ENCODE results near the gene HBE1. TPM values are rescaled to one million over a fixed set of nuclear protein-coding genes. Genes with fewer than 3 reads are reported as not detected.

HBE1 gene
- total and polyA plus RNA-seq, 9 of the 15 experiments (the other 6 are each of a cell fraction or from before 2014, with no cell fraction given): 612 to 10,250 (median 2,181) TPM

DNA sequence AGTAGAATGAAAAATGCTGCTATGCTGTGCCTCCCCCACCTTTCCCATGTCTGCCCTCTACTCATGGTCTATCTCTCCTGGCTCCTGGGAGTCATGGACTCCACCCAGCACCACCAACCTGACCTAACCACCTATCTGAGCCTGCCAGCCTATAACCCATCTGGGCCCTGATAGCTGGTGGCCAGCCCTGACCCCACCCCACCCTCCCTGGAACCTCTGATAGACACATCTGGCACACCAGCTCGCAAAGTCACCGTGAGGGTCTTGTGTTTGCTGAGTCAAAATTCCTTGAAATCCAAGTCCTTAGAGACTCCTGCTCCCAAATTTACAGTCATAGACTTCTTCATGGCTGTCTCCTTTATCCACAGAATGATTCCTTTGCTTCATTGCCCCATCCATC, 14.9 kb upstream of the HBE1 start (continued):
- TF ChIP-seq, protein P1, sequence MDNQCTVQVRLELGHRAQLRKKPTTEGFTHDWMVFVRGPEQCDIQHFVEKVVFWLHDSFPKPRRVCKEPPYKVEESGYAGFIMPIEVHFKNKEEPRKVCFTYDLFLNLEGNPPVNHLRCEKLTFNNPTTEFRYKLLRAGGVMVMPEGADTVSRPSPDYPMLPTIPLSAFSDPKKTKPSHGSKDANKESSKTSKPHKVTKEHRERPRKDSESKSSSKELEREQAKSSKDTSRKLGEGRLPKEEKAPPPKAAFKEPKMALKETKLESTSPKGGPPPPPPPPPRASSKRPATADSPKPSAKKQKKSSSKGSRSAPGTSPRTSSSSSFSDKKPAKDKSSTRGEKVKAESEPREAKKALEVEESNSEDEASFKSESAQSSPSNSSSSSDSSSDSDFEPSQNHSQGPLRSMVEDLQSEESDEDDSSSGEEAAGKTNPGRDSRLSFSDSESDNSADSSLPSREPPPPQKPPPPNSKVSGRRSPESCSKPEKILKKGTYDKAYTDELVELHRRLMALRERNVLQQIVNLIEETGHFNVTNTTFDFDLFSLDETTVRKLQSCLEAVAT (IDR thresholded peaks at IDR 0.05): no peak
- TF ChIP-seq NCOA2 (IDR thresholded peaks at IDR 0.05; ENCODE audit: partially characterized antibody in 2 of 2) (no peak), CHD4 (IDR thresholded peaks at IDR 0.05; ENCODE audit: insufficient read depth, insufficient replicate concordance, low read depth, low read length, poor library complexity, severe bottlenecking) (no peak), TAF1 (IDR thresholded peaks at IDR 0.05; ENCODE audit: control insufficient read depth, extremely low read depth, insufficient read depth, low read length, severe bottlenecking) (peak; percentile 37), EHMT2 (IDR thresholded peaks at IDR 0.05) (no peak), GATAD2A (IDR thresholded peaks at IDR 0.05) (no peak), FUS (optimal IDR thresholded peaks at IDR 0.05; ENCODE audit: low read depth, low read length) (no peak), HSF4 (CRISPR knock-in tag; IDR thresholded peaks at IDR 0.05; ENCODE audit: borderline replicate concordance) (peak; percentile 58; the same call in 1 of the 2 replicates), MCM2 (IDR thresholded peaks at IDR 0.05; ENCODE audit: low read depth) (no peak), BRD9 (IDR thresholded peaks at IDR 0.05; ENCODE audit: low read depth, partially characterized antibody) (no peak)
- TF ChIP-seq, protein P2, sequence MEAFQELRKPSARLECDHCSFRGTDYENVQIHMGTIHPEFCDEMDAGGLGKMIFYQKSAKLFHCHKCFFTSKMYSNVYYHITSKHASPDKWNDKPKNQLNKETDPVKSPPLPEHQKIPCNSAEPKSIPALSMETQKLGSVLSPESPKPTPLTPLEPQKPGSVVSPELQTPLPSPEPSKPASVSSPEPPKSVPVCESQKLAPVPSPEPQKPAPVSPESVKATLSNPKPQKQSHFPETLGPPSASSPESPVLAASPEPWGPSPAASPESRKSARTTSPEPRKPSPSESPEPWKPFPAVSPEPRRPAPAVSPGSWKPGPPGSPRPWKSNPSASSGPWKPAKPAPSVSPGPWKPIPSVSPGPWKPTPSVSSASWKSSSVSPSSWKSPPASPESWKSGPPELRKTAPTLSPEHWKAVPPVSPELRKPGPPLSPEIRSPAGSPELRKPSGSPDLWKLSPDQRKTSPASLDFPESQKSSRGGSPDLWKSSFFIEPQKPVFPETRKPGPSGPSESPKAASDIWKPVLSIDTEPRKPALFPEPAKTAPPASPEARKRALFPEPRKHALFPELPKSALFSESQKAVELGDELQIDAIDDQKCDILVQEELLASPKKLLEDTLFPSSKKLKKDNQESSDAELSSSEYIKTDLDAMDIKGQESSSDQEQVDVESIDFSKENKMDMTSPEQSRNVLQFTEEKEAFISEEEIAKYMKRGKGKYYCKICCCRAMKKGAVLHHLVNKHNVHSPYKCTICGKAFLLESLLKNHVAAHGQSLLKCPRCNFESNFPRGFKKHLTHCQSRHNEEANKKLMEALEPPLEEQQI (IDR thresholded peaks at IDR 0.05): no peak
- TF ChIP-seq, protein P3, sequence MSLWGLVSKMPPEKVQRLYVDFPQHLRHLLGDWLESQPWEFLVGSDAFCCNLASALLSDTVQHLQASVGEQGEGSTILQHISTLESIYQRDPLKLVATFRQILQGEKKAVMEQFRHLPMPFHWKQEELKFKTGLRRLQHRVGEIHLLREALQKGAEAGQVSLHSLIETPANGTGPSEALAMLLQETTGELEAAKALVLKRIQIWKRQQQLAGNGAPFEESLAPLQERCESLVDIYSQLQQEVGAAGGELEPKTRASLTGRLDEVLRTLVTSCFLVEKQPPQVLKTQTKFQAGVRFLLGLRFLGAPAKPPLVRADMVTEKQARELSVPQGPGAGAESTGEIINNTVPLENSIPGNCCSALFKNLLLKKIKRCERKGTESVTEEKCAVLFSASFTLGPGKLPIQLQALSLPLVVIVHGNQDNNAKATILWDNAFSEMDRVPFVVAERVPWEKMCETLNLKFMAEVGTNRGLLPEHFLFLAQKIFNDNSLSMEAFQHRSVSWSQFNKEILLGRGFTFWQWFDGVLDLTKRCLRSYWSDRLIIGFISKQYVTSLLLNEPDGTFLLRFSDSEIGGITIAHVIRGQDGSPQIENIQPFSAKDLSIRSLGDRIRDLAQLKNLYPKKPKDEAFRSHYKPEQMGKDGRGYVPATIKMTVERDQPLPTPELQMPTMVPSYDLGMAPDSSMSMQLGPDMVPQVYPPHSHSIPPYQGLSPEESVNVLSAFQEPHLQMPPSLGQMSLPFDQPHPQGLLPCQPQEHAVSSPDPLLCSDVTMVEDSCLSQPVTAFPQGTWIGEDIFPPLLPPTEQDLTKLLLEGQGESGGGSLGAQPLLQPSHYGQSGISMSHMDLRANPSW (CRISPR knock-in tag; IDR thresholded peaks at IDR 0.05): no peak
- TF ChIP-seq, protein P4, sequence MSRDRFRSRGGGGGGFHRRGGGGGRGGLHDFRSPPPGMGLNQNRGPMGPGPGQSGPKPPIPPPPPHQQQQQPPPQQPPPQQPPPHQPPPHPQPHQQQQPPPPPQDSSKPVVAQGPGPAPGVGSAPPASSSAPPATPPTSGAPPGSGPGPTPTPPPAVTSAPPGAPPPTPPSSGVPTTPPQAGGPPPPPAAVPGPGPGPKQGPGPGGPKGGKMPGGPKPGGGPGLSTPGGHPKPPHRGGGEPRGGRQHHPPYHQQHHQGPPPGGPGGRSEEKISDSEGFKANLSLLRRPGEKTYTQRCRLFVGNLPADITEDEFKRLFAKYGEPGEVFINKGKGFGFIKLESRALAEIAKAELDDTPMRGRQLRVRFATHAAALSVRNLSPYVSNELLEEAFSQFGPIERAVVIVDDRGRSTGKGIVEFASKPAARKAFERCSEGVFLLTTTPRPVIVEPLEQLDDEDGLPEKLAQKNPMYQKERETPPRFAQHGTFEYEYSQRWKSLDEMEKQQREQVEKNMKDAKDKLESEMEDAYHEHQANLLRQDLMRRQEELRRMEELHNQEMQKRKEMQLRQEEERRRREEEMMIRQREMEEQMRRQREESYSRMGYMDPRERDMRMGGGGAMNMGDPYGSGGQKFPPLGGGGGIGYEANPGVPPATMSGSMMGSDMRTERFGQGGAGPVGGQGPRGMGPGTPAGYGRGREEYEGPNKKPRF (IDR thresholded peaks at IDR 0.05; ENCODE audit: low read depth, low read length): no peak
- TF ChIP-seq, protein P5, sequence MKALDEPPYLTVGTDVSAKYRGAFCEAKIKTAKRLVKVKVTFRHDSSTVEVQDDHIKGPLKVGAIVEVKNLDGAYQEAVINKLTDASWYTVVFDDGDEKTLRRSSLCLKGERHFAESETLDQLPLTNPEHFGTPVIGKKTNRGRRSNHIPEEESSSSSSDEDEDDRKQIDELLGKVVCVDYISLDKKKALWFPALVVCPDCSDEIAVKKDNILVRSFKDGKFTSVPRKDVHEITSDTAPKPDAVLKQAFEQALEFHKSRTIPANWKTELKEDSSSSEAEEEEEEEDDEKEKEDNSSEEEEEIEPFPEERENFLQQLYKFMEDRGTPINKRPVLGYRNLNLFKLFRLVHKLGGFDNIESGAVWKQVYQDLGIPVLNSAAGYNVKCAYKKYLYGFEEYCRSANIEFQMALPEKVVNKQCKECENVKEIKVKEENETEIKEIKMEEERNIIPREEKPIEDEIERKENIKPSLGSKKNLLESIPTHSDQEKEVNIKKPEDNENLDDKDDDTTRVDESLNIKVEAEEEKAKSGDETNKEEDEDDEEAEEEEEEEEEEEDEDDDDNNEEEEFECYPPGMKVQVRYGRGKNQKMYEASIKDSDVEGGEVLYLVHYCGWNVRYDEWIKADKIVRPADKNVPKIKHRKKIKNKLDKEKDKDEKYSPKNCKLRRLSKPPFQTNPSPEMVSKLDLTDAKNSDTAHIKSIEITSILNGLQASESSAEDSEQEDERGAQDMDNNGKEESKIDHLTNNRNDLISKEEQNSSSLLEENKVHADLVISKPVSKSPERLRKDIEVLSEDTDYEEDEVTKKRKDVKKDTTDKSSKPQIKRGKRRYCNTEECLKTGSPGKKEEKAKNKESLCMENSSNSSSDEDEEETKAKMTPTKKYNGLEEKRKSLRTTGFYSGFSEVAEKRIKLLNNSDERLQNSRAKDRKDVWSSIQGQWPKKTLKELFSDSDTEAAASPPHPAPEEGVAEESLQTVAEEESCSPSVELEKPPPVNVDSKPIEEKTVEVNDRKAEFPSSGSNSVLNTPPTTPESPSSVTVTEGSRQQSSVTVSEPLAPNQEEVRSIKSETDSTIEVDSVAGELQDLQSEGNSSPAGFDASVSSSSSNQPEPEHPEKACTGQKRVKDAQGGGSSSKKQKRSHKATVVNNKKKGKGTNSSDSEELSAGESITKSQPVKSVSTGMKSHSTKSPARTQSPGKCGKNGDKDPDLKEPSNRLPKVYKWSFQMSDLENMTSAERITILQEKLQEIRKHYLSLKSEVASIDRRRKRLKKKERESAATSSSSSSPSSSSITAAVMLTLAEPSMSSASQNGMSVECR (CRISPR knock-in tag; IDR thresholded peaks at IDR 0.05): no peak

Data from K562 (cell line).